Measurements from ENCODE around the gene VSIR. TPM values are rescaled to one million over a fixed set of nuclear protein-coding genes. Genes with fewer than 3 reads are reported as not detected.

The VSIR gene
- total and polyA plus RNA-seq, 2 donors (not counting 1 experiment from before 2014, with no cell fraction given): 40.5 to 61.2 TPM

DNA sequence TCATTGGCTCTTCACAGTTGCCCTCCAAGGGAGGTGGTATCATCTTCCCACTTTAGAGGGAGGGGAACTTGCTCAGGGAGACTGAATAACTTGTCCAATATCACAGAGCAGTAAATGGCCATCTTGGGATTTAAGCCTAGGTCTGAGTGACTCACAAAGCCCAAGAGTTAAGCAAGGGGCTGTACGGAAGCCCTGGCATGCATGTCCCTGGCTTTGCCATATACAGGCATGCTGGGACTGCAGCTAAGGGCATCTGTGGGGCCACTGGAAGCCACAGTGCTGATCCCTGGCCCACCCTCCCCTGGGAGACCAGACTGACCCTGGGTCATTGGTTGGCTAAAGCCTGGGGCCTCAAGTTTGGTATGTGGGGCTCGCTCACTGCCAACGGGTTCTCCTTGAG, 3.1 kb downstream of the VSIR start:
- no peaks in the 10 kb centered on the region for H3K9me3 ChIP-seq (ENCODE audit: control extremely low read depth in 1 of 3, control insufficient read depth in 2 of 3, insufficient read depth in 1 of 3, low read length in 2 of 3)
- H3K79me2 ChIP-seq (ENCODE audit: control insufficient read depth, insufficient read depth, low read length): peaks cover 85% of the 10 kb centered on the region
- whole genome bisulfite sequencing (ENCODE audit: insufficient coverage): 100% methylated on average over 2 of the region's 3 CpGs
- ATAC-seq (ENCODE audit: low read depth) (no peak), DNase-seq (no peak)
- no peaks in the 10 kb centered on the region for H3K27me3 ChIP-seq (replicated peaks in 1 of 4; ENCODE audit: control extremely low read depth in 1 of 4, control insufficient read depth in 3 of 4, insufficient read depth in 4 of 4, low read length in 3 of 4)
- H3K27me3 Mint-ChIP-seq: no peaks in the 10 kb centered on the region
- intact Hi-C loops (cut with micrococcal nuclease): loop anchor here (5.0 kb wide), 1 partner anchor 393 kb away; no protein-coding TSS in a partner anchor
- H3K27ac ChIP-seq (ENCODE audit: low read length in 2 of 2): peak overlapping the region; percentile 88 to 95
- peak overlapping the region; percentile 94 for H3K4me3 Mint-ChIP-seq
- no peaks in the 10 kb centered on the region for H4K20me1 ChIP-seq (ENCODE audit: control insufficient read depth, insufficient read depth, low read length, poor library complexity, severe bottlenecking)
- peak overlapping the region in 1 of 5 experiments; percentile 92 for H3K4me3 ChIP-seq (ENCODE audit: control extremely low read depth in 1 of 5, extremely low read depth in 1 of 5, insufficient read depth in 1 of 5, low read depth in 2 of 5, low read length in 4 of 5)
- no peaks in the 10 kb centered on the region for H3K9me3 Mint-ChIP-seq (ENCODE audit: insufficient read depth)
- H2AFZ ChIP-seq (ENCODE audit: insufficient read depth, low read depth, low read length, poor library complexity, severe bottlenecking): no peak overlapping the region
- H3K36me3 ChIP-seq (replicated peaks in 1 of 2; ENCODE audit: control extremely low read depth in 1 of 2, control insufficient read depth in 1 of 2, extremely low read depth in 1 of 2, insufficient read depth in 2 of 2, low read length in 1 of 2): peaks cover 0 to 17% of the 10 kb centered on the region in 2 experiments
- POLR2A ChIA-PET: interaction anchor here (0.5 kb wide), 1 partner anchor 10 kb away, joined by 3 read pairs; no protein-coding TSS in a partner anchor
- peaks cover 82 to 98% of the 10 kb centered on the region in 2 donors for H3K4me1 ChIP-seq (ENCODE audit: control insufficient read depth in 2 of 2, insufficient read depth in 2 of 2, low read length in 2 of 2)
- peak overlapping the region; percentile 96 for H3K27ac Mint-ChIP-seq
- H3K4me2 ChIP-seq (replicated peaks; ENCODE audit: low read depth, low read length, poor library complexity, severe bottlenecking): peak overlapping the region; percentile 83
- peaks cover 91% of the 10 kb centered on the region for H3K4me1 Mint-ChIP-seq
- H3K9ac ChIP-seq (ENCODE audit: low read length): peak overlapping the region; percentile 50
- CTCF ChIA-PET: interaction anchor here (1.5 to 2.3 kb wide), 2 partner anchors 43 to 62 kb away, joined by 5 to 9 read pairs; no protein-coding TSS in a partner anchor
- TF ChIP-seq, protein P1, sequence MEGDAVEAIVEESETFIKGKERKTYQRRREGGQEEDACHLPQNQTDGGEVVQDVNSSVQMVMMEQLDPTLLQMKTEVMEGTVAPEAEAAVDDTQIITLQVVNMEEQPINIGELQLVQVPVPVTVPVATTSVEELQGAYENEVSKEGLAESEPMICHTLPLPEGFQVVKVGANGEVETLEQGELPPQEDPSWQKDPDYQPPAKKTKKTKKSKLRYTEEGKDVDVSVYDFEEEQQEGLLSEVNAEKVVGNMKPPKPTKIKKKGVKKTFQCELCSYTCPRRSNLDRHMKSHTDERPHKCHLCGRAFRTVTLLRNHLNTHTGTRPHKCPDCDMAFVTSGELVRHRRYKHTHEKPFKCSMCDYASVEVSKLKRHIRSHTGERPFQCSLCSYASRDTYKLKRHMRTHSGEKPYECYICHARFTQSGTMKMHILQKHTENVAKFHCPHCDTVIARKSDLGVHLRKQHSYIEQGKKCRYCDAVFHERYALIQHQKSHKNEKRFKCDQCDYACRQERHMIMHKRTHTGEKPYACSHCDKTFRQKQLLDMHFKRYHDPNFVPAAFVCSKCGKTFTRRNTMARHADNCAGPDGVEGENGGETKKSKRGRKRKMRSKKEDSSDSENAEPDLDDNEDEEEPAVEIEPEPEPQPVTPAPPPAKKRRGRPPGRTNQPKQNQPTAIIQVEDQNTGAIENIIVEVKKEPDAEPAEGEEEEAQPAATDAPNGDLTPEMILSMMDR (IDR thresholded peaks at IDR 0.05): no peak
- no peak for TF ChIP-seq EZH2 (IDR thresholded peaks at IDR 0.05; ENCODE audit: borderline replicate concordance, insufficient read depth, low read depth, low read length, poor library complexity, severe bottlenecking)

DNA sequence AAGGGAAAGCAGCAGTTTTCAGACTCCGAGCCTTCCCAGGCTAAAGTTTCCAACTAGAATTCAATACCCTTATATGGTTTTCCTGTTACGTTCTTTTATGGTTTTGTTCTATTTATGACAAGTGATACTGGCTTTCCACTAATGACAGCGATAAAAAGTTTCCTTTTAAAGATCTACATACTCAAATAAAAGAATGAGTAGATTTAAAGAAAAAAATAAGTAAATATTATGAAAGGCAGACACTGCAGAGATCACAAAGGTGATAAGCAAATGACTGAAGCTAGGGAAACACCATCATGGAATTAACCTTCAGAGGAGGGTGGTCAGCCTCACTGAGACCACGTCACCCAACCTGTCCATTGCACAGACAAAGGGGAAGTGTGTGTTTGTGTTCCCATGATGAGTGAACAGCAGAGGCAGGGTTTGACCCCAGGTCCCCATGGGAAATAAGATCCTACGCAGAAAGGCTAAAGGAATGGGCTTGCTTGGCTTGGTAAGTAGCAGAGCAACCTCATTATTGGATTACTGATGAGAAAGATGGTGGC, 4.0 kb downstream of the VSIR start:
- Histone ChIP-seq H3K79me2 (ENCODE audit: control insufficient read depth, insufficient read depth, low read length) (peaks cover 86% of the 10 kb centered on the region), H4K20me1 (ENCODE audit: control insufficient read depth, insufficient read depth, low read length, poor library complexity, severe bottlenecking) (no peaks in the 10 kb centered on the region), H3K27me3 (replicated peaks in 1 of 4; ENCODE audit: control extremely low read depth in 1 of 4, control insufficient read depth in 3 of 4, insufficient read depth in 4 of 4, low read length in 3 of 4) (no peaks in the 10 kb centered on the region), H3K4me2 (replicated peaks; ENCODE audit: low read depth, low read length, poor library complexity, severe bottlenecking) (peak overlapping the region; percentile 83), H3K9me3 (ENCODE audit: control extremely low read depth in 1 of 3, control insufficient read depth in 2 of 3, insufficient read depth in 1 of 3, low read length in 2 of 3) (no peaks in the 10 kb centered on the region), H3K36me3 (replicated peaks in 1 of 2; ENCODE audit: control extremely low read depth in 1 of 2, control insufficient read depth in 1 of 2, extremely low read depth in 1 of 2, insufficient read depth in 2 of 2, low read length in 1 of 2) (peaks cover 0 to 23% of the 10 kb centered on the region in 2 experiments), H2AFZ (ENCODE audit: insufficient read depth, low read depth, low read length, poor library complexity, severe bottlenecking) (no peak overlapping the region), H3K4me1 (ENCODE audit: control insufficient read depth in 2 of 2, insufficient read depth in 2 of 2, low read length in 2 of 2) (peaks cover 73 to 97% of the 10 kb centered on the region in 2 donors), H3K9ac (ENCODE audit: low read length) (peak overlapping the region; percentile 50), H3K27ac (ENCODE audit: low read length in 2 of 2) (peak overlapping the region; percentile 88 to 95), H3K4me3 (ENCODE audit: control extremely low read depth in 1 of 5, extremely low read depth in 1 of 5, insufficient read depth in 1 of 5, low read depth in 2 of 5, low read length in 4 of 5) (peak overlapping the region; percentile 30 to 92 (median 40))
- Mint-ChIP-seq H3K27ac (peak overlapping the region; percentile 96), H3K4me1 (peaks cover 90% of the 10 kb centered on the region), H3K27me3 (no peaks in the 10 kb centered on the region), H3K9me3 (ENCODE audit: insufficient read depth) (no peaks in the 10 kb centered on the region), H3K4me3 (peak overlapping the region; percentile 85)
- CTCF ChIA-PET: interaction anchor here (0.6 to 3.9 kb wide), 8 partner anchors 15 to 455 kb away, joined by 3 to 33 read pairs (median 6); no protein-coding TSS in a partner anchor
- WGBS (ENCODE audit: insufficient coverage): 13% methylated on average over 1 of the region's 5 CpGs
- intact Hi-C loops (cut with micrococcal nuclease): loop anchor here (1.0 to 5.0 kb wide), 5 partner anchors 21 to 1622 kb away; partner anchors contain the start of gene TYSND1
- POLR2A ChIA-PET: interaction anchor here (0.6 to 3.3 kb wide), 6 partner anchors 12 to 103 kb away, joined by 3 to 15 read pairs (median 7); no protein-coding TSS in a partner anchor
- peak; percentile 73 for DNase-seq
- ATAC-seq (ENCODE audit: low read depth): peak; percentile 32
- TF ChIP-seq, protein P1 (IDR thresholded peaks at IDR 0.05): no peak
- no peak for TF ChIP-seq EZH2 (IDR thresholded peaks at IDR 0.05; ENCODE audit: borderline replicate concordance, insufficient read depth, low read depth, low read length, poor library complexity, severe bottlenecking)
